ENCODE results near the gene KCNMB3. TPM values are rescaled to one million over a fixed set of nuclear protein-coding genes. Genes with fewer than 3 reads are reported as not detected.
"Not testable (repeated sequence)": the region's sequence is repeated elsewhere in the genome, so short reads cannot be mapped to it uniquely, and the experiment has no call there.

Gene KCNMB3
- total and polyA plus RNA-seq, 7 experiments from 2014 or later: 0.23 to 1.6 (median 0.79) TPM

DNA sequence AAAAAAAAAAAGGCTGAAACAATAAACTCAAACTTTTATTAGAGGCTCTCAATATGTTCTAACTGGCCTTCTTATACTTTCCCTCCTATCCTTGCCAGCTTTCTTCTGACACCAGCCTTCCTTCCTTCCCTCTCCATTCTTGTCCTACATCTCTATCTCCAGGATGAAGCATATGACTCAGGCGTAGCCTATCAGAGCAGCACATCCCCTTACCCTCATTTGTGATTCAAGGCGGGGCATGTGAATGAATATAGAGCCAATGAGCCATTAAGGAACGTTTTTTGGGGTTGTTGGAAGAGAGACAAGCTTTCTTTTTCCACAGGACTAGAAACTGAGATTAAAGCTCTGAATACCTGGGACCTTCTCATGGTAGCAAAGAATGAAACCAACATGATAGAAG is 25.1 kb upstream of the KCNMB3 start:
- H3K36me3 ChIP-seq (ENCODE audit: control insufficient read depth in 2 of 3, insufficient read depth in 3 of 3, low read length in 3 of 3): no peaks in the 10 kb centered on the region
- H3K27ac ChIP-seq (ENCODE audit: low read depth, low read length): no peak overlapping the region
- Mint-ChIP-seq H3K4me3 (no peak overlapping the region), H3K27ac (peak overlapping the region in 1 of 9 donors; percentile 5), H3K27me3 (peaks cover 11 to 16% (median 15%) of the 10 kb centered on the region in 5 donors), H3K36me3 (peaks cover 0 to 4% (median 0%) of the 10 kb centered on the region in 5 donors), H3K4me1 (no peaks in the 10 kb centered on the region), H3K9me3 (no peaks in the 10 kb centered on the region)
- no peak for ATAC-seq
- no peak overlapping the region for H3K4me3 ChIP-seq (ENCODE audit: low read length)
- intact Hi-C loops (cut with micrococcal nuclease): no loop called here
- no peak for DNase-seq
- H3K9me3 ChIP-seq (ENCODE audit: control insufficient read depth in 2 of 3, low read length in 3 of 3): no peaks in the 10 kb centered on the region
- POLR2A ChIA-PET: no interaction called here
- no peaks in the 10 kb centered on the region for H3K4me1 ChIP-seq (ENCODE audit: control insufficient read depth in 2 of 2, insufficient read depth in 2 of 2, low read length in 2 of 2)
- H3K27me3 ChIP-seq (ENCODE audit: control insufficient read depth in 2 of 2, insufficient read depth in 2 of 2, low read length in 2 of 2): no peaks in the 10 kb centered on the region
- CTCF ChIA-PET: interaction anchor here (1.1 kb wide), 1 partner anchor 39 kb away, joined by 4 read pairs; no protein-coding TSS in a partner anchor

DNA sequence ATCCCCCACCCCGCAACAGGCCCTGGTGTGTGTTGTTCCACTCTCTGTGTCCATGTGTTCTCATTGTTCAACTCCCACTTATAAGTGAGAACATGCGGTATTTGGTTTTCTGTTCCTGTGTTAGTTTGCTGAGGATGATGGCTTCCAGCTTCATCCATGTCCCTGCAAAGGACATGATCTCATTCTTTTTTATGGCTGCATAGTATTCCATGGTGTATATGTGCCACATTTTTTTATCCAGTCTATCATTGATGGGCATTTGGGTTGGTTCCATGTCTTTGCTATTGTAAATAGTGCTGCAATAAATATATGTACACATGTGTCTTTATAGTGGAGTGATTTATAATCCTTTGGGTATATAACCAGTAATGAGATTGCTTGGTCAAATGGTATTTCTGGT is 23.5 kb upstream of the KCNMB3 start:
- H3K4me1 ChIP-seq (ENCODE audit: control insufficient read depth in 2 of 2, insufficient read depth in 2 of 2, low read length in 2 of 2); intact Hi-C loops (cut with micrococcal nuclease); H3K27ac ChIP-seq (ENCODE audit: low read depth, low read length); H3K27me3 ChIP-seq (ENCODE audit: control insufficient read depth in 2 of 2, insufficient read depth in 2 of 2, low read length in 2 of 2); H3K9me3 Mint-ChIP-seq; H3K36me3 Mint-ChIP-seq; H3K9me3 ChIP-seq (ENCODE audit: control insufficient read depth in 2 of 3, low read length in 3 of 3); DNase-seq; H3K4me3 ChIP-seq (ENCODE audit: low read length); H3K36me3 ChIP-seq (ENCODE audit: control insufficient read depth in 2 of 3, insufficient read depth in 3 of 3, low read length in 3 of 3); H3K4me1 Mint-ChIP-seq; ATAC-seq; H3K4me3 Mint-ChIP-seq: not testable (repeated sequence)
- ChIA-PET POLR2A (interaction anchor here (0.6 kb wide), 1 partner anchor 210 kb away, joined by 3 read pairs; no protein-coding TSS in a partner anchor), CTCF (interaction anchor here (1.1 kb wide), 1 partner anchor 254 kb away, joined by 3 read pairs; no protein-coding TSS in a partner anchor)
- Mint-ChIP-seq H3K27me3 (peaks cover 7 to 13% (median 10%) of the 10 kb centered on the region in 5 donors), H3K27ac (peak overlapping the region in 1 of 9 donors; percentile 17)

DNA sequence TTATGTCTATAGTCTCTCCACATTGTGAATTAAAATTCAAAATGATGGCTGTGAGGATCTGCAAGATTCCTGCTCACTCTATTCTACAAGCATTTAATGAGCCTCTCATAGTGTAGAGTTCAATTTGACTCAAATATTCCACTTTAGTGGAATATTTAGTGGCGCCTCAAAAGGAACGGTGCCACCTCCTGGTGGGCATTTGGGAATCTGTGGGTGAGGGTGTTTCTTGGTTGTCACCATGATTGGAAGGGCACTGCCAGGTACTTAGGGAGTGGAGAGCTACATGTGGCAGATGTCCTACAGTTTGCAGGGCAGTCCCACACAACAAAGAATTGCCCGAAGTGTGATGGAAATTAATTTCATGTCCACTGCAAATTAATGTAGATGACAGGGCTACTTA is 21.5 kb upstream of the KCNMB3 start:
- intact Hi-C loops (cut with micrococcal nuclease): loop anchor here in 1 of 2 donors (1.0 kb wide), 2 partner anchors 125 to 257 kb away; no protein-coding TSS in a partner anchor
- CTCF ChIA-PET: interaction anchor here (0.5 to 1.2 kb wide), 3 partner anchors 172 to 201 kb away, joined by 3 read pairs; partner anchors contain the start of gene ZMAT3
- H3K36me3 Mint-ChIP-seq: peaks cover 0 to 4% (median 0%) of the 10 kb centered on the region in 5 donors
- POLR2A ChIA-PET: no interaction called here
- H3K27me3 Mint-ChIP-seq: peaks cover 6 to 15% (median 8%) of the 10 kb centered on the region in 5 donors
- DNase-seq: no peak
- Histone ChIP-seq H3K27me3 (ENCODE audit: control insufficient read depth in 2 of 2, insufficient read depth in 2 of 2, low read length in 2 of 2) (no peaks in the 10 kb centered on the region), H3K4me3 (ENCODE audit: low read length) (no peak overlapping the region), H3K36me3 (ENCODE audit: control insufficient read depth in 2 of 3, insufficient read depth in 3 of 3, low read length in 3 of 3) (no peaks in the 10 kb centered on the region), H3K9me3 (ENCODE audit: control insufficient read depth in 2 of 3, low read length in 3 of 3) (no peaks in the 10 kb centered on the region), H3K4me1 (ENCODE audit: control insufficient read depth in 2 of 2, insufficient read depth in 2 of 2, low read length in 2 of 2) (no peaks in the 10 kb centered on the region), H3K27ac (ENCODE audit: low read depth, low read length) (no peak overlapping the region)
- H3K4me1 Mint-ChIP-seq: peaks cover 0 to 2% (median 0%) of the 10 kb centered on the region in 7 donors
- no peak overlapping the region for H3K4me3 Mint-ChIP-seq
- ATAC-seq: no peak
- H3K9me3 Mint-ChIP-seq: no peaks in the 10 kb centered on the region
- no peak overlapping the region for H3K27ac Mint-ChIP-seq

DNA sequence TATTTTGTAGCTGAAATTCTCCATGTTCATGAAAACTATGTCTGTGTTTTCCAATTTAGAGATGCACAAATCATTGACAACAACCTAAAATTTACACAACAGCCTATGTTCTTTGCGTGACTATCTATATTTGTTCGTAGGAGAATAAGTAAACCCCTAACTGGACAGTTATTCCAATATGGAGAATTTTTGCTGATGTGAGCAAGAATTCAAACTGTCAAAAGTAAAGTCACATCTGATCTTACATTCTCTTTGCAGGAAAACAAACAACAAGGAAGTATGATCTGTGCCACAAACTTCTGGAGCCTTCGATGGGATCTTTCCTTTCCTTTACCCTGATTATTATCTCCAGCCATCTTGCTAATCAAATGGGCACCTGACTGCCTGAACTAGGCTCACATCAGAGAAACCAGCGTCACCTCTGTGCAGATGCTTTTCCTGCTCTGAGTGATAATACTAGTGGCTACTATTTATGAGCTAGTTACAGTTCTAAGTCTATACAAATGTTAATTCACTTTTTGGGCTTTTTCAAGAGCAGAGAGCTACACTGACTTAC is 18.3 kb upstream of the KCNMB3 start:
- CTCF ChIA-PET: no interaction called here
- no peaks in the 10 kb centered on the region for H3K36me3 Mint-ChIP-seq

DNA sequence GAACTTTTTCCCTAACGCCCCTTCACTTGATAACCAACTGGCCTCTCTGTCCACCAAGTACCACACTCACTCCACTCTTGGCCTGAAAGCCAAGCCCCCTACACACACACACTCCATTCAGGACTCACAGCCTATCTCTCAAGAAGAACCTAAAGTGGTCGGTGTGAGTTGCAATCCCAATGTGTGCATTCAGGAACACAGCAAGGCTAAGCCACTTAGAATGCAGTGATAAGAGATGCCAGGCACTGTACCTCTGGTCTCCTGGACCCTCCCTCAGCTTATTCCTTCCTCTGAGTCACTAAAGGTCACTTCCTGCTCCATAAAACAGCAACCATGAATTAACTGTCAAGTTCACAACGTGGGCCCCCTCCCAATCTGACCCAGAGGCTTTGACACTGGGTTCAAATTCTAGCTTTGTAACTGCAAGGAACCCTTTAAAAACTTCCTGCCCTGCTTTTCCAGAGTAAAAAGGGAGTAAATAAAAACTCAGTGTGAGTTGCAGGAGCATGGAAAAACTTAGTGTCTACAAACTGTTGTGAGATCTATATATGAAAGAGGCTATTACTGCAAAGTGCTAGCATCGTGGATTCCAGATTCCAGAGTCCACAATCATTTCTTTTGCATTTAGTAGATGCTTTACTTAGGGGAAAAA is 17.6 kb upstream of the KCNMB3 start:
- Histone ChIP-seq H3K36me3 (ENCODE audit: control insufficient read depth in 2 of 3, insufficient read depth in 3 of 3, low read length in 3 of 3) (no peaks in the 10 kb centered on the region), H3K4me3 (ENCODE audit: low read length) (no peak overlapping the region), H3K9me3 (ENCODE audit: control insufficient read depth in 2 of 3, low read length in 3 of 3) (no peaks in the 10 kb centered on the region), H3K27ac (ENCODE audit: low read depth, low read length) (no peak overlapping the region), H3K4me1 (ENCODE audit: control insufficient read depth in 2 of 2, insufficient read depth in 2 of 2, low read length in 2 of 2) (no peaks in the 10 kb centered on the region), H3K27me3 (ENCODE audit: control insufficient read depth in 2 of 2, insufficient read depth in 2 of 2, low read length in 2 of 2) (no peaks in the 10 kb centered on the region)
- ATAC-seq (no peak), DNase-seq (no peak)
- CTCF ChIA-PET: no interaction called here
- POLR2A ChIA-PET: no interaction called here
- H3K9me3 Mint-ChIP-seq: no peaks in the 10 kb centered on the region
- H3K27ac Mint-ChIP-seq: no peak overlapping the region
- H3K4me1 Mint-ChIP-seq: peaks cover 0 to 2% (median 0%) of the 10 kb centered on the region in 7 donors
- peaks cover 0 to 19% (median 6%) of the 10 kb centered on the region in 5 donors for H3K27me3 Mint-ChIP-seq
- no peak overlapping the region for H3K4me3 Mint-ChIP-seq
- intact Hi-C loops (cut with micrococcal nuclease): no loop called here
- no peaks in the 10 kb centered on the region for H3K36me3 Mint-ChIP-seq

More for the DNA sequence above, 18.3 kb upstream of the KCNMB3 start:
- Mint-ChIP-seq H3K27me3 (peaks cover 0 to 17% (median 6%) of the 10 kb centered on the region in 5 donors), H3K9me3 (no peaks in the 10 kb centered on the region), H3K4me3 (no peak overlapping the region), H3K4me1 (peaks cover 0 to 2% (median 0%) of the 10 kb centered on the region in 7 donors), H3K27ac (no peak overlapping the region)
- H3K27ac ChIP-seq (ENCODE audit: low read depth, low read length): no peak overlapping the region
- ATAC-seq (no peak), DNase-seq (no peak)
- no peak overlapping the region for H3K4me3 ChIP-seq (ENCODE audit: low read length)
- no peaks in the 10 kb centered on the region for H3K4me1 ChIP-seq (ENCODE audit: control insufficient read depth in 2 of 2, insufficient read depth in 2 of 2, low read length in 2 of 2)
- no peaks in the 10 kb centered on the region for H3K27me3 ChIP-seq (ENCODE audit: control insufficient read depth in 2 of 2, insufficient read depth in 2 of 2, low read length in 2 of 2)
- intact Hi-C loops (cut with micrococcal nuclease): no loop called here
- no peaks in the 10 kb centered on the region for H3K9me3 ChIP-seq (ENCODE audit: control insufficient read depth in 2 of 3, low read length in 3 of 3)
- no peaks in the 10 kb centered on the region for H3K36me3 ChIP-seq (ENCODE audit: control insufficient read depth in 2 of 3, insufficient read depth in 3 of 3, low read length in 3 of 3)
- POLR2A ChIA-PET: no interaction called here

DNA sequence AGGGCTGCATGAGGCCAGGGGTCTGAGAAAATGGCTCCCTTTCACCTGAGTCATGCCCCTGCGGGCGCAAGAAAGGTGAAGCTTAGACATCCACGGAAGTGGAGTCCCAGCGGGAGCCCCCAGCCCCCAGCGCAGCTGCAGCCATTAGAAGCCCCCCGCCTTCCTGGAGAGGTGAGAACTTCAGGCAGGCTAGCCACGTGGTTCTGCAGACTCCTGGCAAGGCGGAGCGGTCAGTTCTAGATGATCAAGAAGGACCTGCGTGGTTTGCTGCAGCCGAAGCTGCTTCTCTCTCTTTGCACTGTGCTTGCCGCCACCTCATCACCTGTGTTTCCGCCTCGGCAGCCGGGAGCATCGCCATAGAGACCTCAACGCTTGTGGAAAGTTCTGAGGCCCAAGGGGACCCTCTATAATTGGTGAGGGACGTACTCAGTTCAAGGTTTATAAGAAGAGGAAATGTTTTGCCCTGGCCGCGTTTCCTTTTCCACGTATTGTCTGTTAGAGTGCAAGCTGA is 15.8 kb upstream of the KCNMB3 start:
- H3K36me3 ChIP-seq (ENCODE audit: control insufficient read depth in 2 of 3, insufficient read depth in 3 of 3, low read length in 3 of 3): no peaks in the 10 kb centered on the region
- DNase-seq (no peak), ATAC-seq (no peak)
- no peak overlapping the region for H3K4me3 Mint-ChIP-seq
- intact Hi-C loops (cut with micrococcal nuclease): no loop called here
- no peaks in the 10 kb centered on the region for H3K36me3 Mint-ChIP-seq
- H3K9me3 Mint-ChIP-seq: no peaks in the 10 kb centered on the region
- H3K27me3 Mint-ChIP-seq: peaks cover 0 to 19% (median 6%) of the 10 kb centered on the region in 5 donors
- H3K27ac Mint-ChIP-seq: no peak overlapping the region
- ChIA-PET POLR2A (no interaction called here), CTCF (interaction anchor here (0.6 kb wide), 2 partner anchors 18 to 159 kb away, joined by 3 read pairs; no protein-coding TSS in a partner anchor)
- no peaks in the 10 kb centered on the region for H3K27me3 ChIP-seq (ENCODE audit: control insufficient read depth in 2 of 2, insufficient read depth in 2 of 2, low read length in 2 of 2)
- peaks cover 0 to 3% of the 10 kb centered on the region in 2 donors for H3K4me1 ChIP-seq (ENCODE audit: control insufficient read depth in 2 of 2, insufficient read depth in 2 of 2, low read length in 2 of 2)
- no peak overlapping the region for H3K4me3 ChIP-seq (ENCODE audit: low read length)
- no peak overlapping the region for H3K27ac ChIP-seq (ENCODE audit: low read depth, low read length)
- H3K4me1 Mint-ChIP-seq: peaks cover 0 to 7% (median 2%) of the 10 kb centered on the region in 7 donors
- H3K9me3 ChIP-seq (ENCODE audit: control insufficient read depth in 2 of 3, low read length in 3 of 3): no peaks in the 10 kb centered on the region
